Stimulated activated CD8-positive, alpha-beta memory T cell treated with anti-CD3 and anti-CD28 coated beads, Interleukin-7, amount 100 ng/mL, for 1 hour (primary cell): Measurements from ENCODE around the gene DNAAF8.
"Not testable (repeated sequence)": the region's sequence is repeated elsewhere in the genome, so short reads cannot be mapped to it uniquely, and the experiment has no call there.

Experiments
- DNase-seq, 2 donors: peaks; one replicate each; pipeline ENCODE4 v3.0.0-alpha.2; 2020; ENCODE audit warnings: low read depth in 2 of 2

DNAAF8 gene

DNA sequence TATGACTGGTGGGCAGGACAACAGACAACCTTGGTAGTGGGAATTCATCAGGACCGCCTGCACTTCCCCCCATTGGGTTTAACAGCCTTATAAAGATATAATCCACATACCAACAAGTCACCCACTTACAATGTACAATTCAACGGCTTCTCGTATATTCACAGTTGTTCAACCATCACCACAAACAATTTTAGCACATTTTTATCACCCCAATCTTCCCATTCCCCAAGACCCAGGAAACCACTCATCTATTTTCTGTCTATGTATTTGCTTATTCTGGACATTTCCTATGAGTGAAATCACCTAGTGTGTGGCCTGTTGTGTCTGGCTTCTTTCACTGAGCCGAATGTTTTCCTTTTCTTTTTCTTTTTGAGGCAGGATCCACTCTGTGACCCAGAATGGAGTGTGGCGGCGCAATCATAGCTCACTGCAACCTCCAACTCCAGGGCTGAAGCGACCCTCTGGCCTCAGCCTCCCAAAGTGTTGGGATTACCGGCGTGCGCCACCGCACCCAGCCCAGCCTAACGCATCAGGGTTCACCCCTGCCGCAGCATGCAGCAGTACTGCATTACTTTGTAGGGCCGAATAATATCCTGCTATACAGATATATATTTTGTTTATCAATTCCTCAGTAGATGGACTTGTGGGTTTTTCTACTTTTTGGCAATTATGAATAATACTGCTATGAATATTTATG, 11.1 kb upstream of the DNAAF8 start:
- no peak for DNase-seq

DNA sequence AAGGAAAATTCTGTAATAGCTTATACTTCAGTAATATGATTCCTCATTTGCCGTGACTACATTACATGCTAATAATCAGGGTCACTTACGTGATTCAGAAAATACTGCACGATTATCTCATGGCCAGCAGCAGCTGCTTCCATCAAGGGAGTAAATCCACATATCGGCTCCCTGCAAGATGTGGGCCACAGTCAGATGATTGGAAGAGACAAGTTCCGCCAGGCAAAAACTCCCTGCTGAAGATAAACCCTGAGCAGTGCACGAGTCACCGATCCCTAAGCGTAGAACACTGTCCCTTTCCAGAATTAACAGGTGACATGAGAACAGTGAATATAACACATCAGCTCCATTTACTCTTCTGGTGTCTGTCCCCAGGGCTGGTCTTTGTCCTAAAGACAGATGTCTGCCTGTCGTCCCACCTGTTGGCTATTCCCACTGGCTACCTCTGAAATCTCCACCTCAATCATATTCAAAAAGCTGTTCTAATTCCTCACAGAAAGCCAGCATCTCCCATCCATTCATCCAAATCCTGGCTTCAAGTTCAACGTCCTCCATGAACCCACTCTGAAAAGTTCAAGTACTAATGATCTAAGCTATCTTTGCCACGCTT, 9.6 kb upstream of the DNAAF8 start:
- DNase-seq = no peak

DNA sequence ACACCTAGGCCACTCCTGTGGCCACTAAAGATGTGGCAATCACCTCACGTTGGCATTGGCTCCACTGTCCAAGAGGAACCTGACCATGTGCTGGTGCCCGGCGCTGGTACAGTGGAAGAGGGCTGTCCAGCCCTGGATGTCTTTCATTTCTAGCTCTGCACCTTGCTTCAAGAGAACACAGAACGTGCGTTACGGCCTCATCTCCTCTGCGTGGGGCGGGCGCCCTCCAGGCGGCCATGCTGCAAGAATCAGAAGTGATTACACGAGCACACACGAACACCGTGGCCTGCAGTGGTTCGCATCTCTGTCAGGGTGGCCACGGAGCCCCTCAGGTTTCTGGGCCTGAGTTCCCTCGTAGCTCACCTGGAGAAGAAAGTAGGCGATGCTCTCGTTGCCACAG, 7.7 kb upstream of the DNAAF8 start:
- DNase-seq = no peak

DNA sequence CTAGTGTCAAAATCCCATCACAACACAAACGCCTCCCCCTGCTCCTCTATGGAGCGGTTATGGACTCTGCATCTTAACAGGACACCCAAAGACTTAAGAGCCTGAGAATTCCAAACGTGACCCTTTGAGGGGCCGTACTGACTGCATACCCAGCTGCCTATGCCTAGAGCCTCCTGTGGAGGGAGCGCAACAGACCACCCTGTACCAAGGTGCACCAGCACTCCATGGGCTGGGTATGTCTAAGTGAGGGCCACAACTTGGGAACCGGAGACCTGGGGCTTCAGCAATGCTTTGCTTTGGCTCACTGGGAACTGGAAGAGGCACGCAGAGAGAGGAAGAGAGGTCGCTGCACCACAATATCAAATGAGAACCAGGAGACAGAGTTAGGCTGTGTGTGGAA, 5.7 kb upstream of the DNAAF8 start:
- DNase-seq = no peak

DNA sequence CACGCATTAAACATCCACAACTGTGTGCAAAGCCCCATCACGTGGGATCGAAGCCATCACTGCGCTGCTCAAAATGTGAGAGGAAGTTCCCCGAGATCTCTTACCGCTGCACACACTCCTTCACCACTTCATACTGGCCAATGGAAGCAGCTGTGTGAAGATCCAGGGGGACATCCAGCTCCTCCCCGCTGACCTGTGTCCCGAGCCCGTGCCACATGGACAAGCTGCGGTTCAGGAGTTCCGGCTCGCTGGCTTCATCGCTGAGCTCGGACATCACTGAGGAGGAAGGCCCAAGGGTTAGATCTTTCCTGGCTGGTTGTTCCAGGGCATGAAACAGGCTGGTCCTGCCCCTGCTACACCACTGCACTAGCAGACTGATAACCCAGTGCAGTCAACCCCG, 4.5 kb upstream of the DNAAF8 start:
- no peak for DNase-seq

DNA sequence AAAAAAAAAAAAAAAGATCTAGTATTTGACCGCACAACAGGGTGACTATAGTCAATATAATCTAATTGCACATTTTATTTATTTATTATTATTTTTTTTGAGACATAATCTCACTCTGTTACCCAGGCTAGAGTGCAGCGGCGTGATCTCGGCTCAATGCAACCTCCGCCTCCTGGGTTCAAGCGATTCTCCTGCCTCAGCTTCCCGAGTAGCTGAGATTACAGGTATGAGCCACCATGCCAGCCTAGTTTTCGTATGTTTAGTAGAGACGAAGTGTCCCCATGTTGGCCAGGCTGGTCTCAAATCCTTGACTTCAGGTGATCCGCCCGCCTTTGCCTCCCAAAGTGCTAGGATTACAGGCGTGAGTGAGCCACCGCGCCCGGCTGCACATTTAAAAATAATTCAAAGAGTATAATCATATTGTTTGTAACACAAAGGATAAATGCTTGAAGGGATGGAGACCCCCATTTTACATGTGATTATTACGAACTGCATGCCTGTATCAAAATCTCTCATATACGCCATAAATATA, 1.1 kb upstream of the DNAAF8 start:
- no peak for DNase-seq

DNA sequence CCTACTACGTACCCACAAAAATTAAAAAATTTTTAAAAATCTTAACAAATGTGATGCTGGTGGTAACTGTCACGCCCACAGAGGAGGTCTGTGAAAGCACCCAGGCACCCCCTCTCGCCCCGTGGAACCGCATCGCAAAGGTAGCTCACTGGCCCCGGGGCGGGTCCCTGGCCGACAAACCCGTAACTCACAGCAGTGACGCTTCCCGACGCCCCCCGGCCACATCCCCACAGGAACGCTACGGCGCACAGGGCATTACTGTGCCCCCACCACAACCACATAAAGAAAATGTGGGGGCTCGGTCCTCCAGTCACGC, 632 bp upstream of the DNAAF8 start:
- no peak for DNase-seq

DNA sequence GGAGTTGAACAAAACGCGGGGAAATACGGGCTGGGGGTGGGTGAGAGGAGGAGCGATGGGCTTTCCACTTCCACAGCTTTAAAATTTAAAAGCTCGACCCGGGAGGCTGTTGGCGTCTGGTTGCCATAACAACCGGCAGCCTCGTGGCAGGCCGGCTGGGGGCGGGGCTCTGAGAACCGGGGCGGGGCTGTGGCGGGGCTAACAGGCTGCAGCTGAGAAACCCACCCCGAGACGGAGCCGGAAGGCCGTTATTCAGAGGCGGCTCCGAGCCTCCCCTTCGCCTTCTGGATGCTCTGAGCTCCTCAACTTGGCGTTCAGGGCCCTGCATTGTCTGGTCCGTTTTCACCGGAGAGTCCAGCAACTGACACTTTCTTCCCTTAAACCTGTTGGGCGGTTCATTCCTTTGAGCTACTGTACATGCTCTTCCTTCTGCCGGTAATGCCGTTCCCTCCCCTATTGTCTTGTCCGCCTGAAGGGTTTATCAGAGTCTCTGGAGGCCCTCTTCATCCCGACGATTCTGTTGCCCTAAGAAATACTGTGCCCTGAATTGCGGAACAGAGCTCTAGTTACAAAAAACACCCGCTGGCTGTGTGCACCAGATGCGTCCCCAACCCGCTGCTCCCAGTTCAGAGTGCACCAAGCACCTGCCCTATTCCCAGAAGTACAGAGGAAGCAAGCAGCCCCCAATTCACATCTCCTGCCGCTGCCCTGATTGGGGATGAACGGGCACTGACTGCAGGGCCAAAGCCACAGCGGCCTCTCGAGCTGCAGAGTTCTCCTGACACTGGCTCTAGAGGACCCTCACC, 596 bp downstream of the DNAAF8 start:
- peak; percentile 88 to 93 for DNase-seq

DNA sequence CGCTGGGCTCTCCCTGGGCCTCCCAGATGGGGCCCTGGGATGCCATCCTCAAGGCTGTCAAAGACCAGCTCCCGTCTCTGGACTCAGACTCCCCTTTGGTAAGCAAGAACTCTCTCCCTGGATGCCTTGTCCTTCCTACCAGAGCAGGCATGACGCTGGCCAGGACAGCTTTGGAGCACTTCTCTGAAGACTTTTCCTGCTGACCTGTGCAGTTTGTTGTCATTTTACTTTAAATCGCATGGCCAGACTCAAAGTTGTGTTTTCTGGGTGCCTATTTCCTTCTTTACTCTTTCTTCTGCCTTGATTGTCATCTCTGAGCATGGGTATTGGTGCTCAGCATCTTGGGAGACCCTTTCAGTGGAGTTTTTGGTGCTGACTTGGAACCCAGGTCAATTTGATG, 2.2 kb downstream of the DNAAF8 start:
- DNase-seq = no peak

DNA sequence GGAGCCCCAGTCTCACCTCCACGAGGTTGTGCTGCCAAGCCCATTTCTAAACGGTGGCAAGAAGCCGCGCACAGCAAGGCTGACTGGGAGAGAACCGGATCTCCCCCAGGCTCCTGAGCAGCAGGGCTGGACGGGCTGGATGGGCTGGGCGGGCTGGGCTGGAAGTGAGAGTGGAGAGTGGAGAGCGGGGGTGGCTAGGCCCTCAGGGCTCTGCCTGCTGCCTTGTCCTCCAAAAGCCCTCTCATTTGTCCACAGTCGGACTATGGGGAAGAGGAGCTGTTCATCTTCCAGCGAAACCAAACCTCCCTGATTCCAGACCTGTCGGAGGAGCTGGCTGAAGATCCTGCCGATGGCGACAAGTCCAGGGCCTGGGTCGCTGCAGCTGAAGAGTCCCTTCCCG, 3.2 kb downstream of the DNAAF8 start:
- DNase-seq = no peak

DNA sequence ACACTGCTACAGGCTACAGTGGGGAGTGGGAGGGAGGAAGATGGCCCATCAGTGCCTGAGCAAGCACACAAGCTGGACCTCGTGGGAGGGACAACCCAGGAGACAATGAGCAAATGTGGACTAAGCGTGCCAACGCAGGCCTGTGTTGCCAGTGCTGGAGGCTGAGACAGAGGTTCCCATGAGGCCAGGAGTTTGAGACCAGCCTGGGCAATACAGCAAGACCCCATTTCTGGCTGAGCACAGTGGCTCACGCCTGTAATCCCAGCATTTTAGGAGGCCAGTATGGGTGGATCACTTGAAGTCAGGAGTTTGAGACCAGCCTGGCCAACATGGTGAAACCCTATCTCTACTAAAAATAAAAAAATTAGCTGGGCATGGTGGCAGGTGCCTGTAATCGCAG, 4.0 kb downstream of the DNAAF8 start:
- DNase-seq = not testable (repeated sequence)

DNA sequence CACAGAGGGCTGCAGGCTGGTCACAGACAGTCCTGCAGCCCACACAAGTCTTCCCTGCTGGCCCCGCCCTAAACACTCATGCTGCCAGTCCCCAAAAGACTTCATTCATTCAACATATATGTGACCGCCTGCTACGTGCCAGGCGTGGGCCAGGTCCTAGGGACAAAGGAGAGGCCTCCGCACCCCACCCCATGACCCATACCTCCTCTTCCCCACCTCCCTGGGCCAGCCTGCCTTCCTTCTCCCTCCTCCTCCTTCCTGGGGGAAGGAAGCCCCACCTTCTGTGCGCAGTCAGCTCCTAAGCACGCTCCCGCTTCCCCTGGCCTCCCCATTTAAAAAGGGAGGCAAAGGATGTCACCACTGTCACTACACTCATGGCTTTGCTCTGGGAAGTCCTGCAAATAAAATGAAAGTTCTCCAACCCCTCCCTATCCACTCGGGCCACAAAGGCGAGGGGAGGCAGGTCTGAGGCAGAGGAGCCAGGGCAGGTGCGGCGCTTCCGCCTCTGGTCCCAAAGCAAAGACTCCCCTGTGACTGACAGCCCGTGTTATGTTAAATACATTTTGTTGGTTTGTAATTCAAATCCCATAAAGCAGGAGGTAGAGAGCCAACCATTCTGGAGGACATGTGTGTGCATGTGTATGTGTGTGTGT, 9.0 kb downstream of the DNAAF8 start:
- DNase-seq = no peak

DNA sequence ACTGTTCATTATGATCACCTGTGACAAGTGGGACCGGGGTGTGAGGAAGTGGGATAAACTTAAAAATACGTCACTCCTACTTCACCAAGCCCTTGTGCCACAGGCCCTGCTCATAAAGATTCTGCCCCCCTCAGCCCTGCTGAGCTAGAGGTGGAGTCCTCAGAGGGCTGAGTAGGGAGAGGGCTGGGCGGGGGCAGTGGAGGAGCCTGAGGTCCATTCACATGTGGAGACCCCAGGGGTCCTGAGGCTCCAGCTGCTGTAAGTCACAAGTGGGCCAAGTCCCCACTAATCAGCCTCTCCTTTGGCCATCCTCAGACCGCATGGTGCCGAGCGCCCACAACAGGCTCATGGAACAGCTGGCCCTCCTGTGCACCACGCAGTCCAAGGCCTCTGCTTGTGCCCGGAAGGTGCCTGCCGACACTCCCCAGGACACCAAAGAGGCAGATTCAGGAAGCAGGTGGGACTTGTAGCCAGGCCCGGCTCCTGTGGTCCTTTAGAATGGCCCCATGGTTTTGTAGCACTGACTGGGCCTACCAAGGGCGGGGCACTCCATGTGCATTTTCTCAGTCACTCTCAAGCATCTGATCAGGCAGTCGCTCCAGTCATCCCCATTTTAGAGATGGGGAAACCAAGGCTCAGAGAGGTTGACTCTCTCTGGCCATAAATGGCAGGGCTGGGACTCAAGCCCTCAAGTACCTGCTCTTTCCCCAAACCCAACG, 10.4 kb downstream of the DNAAF8 start:
- DNase-seq = no peak

DNA sequence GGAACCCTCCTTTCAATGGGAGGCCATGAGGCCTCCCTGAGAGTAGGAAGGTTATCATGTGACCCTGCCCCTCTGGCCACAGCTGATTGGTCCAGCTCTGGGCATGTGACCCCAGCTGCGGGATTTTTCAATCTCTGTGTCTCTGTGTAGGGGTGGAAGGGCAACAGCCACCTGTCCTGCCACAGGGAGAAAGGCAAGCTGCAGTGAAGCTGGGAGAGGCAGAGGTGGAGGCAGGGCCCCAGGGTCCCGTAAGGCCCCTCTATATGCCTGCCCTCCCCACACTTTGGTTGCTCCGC, 10.9 kb downstream of the DNAAF8 start:
- no peak for DNase-seq

DNA sequence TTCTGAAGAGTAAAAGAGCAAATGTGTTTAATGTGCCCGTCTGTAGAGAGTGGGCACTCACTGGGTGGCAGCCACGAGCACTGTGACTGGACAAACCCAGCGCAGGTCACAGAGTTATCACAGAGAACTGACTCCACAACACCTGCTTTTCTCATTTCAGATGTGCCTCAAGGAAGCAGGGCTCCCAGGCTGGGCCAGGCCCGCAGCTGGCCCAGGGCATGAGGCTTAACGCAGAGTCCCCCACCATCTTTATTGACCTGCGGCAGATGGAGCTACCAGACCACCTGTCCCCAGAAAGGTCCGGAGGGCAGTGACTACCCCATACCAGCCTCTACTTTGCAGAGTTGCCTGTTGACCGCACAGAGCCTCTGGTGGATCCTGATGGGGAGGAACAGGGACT, 11.9 kb downstream of the DNAAF8 start:
- DNase-seq = no peak

DNA sequence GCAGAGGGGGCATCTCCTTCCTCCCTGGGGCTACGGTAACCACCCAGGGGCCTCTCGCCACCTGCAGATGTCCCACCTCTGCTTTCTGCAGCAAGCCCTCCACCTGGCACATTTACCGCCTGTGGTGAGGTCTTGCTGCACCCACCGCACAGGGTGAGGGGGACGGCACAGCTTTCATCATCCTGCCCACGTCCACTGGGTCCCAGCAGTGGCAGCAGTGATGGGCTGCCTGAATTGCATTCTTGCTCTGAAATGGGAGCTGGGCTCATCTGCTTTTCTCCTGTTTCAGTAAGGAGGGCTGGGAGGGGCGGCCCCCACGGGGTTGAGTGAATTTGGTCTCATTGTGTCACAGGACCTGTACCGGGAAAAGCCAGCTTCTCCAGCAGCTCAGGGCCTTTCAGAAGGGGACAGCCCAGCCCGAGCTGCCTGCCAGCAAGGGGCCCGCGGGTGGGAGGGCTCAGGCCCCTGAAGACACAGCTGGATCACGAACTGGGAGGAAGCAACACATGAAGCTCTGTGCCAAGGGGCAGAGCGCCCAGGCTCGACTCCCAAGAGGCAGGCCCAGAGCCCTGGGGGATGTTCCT, 12.7 kb downstream of the DNAAF8 start:
- DNase-seq = no peak

DNA sequence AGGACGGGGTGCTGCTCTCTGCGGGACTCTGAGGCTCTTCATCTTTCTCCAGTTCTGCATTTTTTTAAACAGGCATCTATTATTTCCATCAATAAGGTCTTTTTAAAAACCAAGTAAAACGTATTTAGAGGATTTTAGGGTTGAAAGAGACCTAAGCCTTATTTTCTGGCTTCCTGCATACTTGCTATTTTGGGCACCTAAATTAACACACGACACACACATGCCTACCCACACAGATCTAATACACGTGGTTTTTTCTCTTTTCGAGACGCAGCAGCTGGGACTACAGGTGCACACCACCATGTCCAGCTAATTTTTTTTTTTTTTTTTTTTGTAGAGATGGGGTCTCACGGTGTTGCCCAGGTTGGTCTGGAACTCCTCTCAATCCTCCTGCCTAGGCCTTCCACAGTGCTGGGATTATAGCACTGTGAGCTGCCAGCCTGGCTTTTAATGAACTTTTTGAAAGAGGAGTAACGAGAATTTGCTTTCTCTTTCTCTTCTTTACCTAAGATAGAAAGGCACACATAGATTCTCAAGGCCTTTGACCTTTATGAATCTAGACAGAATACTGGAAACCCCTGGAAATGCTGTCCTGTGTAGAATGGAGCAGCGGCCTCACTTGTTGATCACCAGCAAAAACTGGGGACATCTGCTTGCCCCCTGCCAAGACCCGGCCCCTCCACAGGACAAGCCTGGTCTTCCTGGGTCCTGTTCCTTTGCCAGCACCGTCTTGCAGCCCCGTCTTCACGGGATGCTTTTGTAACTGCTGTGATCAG, 13.8 kb downstream of the DNAAF8 start:
- DNase-seq = no peak

DNA sequence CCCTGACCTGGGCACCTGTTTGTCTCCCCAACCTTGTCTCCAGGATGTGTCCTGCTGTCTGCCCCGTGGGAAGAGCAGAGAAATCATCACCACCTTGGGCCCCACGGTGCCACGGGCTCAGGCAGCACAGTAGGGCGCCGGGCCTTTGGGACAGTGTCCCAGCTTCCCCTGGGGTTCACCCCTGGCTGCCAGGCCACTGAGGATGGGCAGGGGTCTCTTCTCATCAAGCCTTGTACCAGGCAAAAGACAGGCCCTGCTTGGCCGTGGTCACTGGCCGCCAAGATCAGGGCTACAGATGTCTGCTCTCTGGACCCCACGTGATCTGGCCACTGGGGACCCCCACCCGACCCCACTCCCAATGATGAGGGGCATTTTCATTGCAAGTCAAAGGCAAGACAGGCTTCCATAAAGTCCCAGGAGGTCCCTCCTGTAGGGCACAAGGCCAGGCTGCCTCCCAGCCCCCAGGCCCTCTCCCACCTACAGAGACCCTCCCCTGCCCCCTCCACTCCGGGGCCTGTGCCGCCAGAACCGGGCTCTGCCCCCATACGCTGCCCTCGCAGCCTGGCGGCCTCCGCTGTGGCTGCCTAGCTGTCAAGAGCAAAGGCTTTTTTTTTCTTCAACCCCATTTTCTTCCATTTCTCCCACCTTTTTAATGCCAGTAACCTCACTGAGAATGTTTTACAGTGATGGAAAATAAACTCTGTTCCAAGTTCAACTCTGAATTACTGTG, 14.5 kb downstream of the DNAAF8 start:
- DNase-seq = no peak

DNA sequence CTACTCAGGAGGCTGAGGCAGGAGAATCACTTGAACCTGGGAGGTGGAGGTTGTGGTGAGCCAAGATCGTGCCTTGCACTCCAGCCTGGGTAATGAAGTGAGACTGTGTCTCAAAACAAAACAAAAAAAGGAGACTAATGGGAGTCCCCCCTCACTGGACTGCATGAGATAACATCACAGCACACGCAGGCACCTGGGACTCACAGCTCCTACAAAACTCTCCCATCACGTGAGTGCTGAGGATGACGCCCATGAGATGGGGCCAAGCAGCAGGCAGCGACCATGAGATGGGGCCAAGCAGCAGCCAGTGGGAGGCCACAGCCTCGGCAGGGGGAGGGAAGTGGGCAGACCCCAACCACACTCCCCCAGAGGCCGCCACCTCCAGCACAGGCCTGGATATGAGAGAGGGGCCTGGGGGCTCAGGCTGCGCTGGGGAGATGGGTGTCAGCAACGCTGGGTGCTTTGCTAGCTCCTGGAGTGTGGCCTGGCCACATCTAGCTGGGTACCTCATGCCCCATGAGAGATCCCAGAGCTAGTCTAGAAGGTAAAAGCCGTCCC, 15.4 kb downstream of the DNAAF8 start:
- DNase-seq = no peak

DNA sequence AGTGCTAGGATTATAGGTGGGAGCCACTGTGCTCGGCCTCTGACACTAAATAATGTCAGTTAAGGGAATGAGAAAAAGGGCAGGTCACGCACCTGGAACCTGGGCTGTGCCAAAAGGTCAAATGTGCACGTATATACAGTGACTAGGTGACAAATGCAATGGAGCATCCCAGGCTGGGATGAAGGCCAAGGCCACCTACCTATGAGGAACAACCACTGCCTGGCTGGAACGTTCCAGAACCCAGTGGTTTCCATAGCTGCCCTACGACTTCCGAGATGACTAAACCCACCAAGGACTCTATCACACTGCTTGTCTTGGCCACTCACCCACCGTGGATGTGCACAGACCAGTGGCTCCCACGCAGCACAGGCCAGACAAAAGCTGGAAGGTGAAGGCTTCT, 16.6 kb downstream of the DNAAF8 start:
- DNase-seq = no peak
